H1 (cell line): ENCODE measurements around the gene EYA4. TPM values are rescaled to one million over a fixed set of nuclear protein-coding genes. Genes with fewer than 3 reads are reported as not detected.

Source experiments
- CTCF ChIA-PET: fragments of 300-600 bp; sonication (Branson Sonifier 250); formaldehyde crosslinking; loops from one replicate; lab custom pipeline; 2021; ENCODE audit not compliant: partially characterized antibody; lab: Charles Lee
- POLR2A ChIA-PET: fragments of 300-600 bp; sonication (Branson Sonifier 250); formaldehyde crosslinking; loops from one replicate; lab custom pipeline; 2021; ENCODE audit warnings: inconsistent platforms; ENCODE audit not compliant: partially characterized antibody; lab: Charles Lee
- DNase-seq, 2 experiments: peaks; one replicate each; pipeline versions ENCODE4 v3.0.0 to v3.0.0-alpha.2; 2010 to 2022; ENCODE audit warnings: low spot score in 2 of 2, low read depth in 1 of 2, mixed read lengths in 1 of 2
- FAIRE-seq: peaks from 2 replicates; lab custom pipeline; 2011; peaks lifted over from hg19 to GRCh38; lab: Jason Lieb, UNC
- H2AFZ ChIP-seq: 2 replicates; pipeline ENCODE4 v1.8.1; 2012; ENCODE audit warnings: low read length, inconsistent platforms
- H2AK5ac ChIP-seq: 2 replicates; pipeline ENCODE4 v1.6.1; 2013; ENCODE audit warnings: low read depth, low read length
- H2BK120ac ChIP-seq: replicated peaks from 2 replicates; pipeline ENCODE3; 2013; ENCODE audit warnings: low read depth, low read length, inconsistent platforms
- H2BK12ac ChIP-seq: 2 replicates; pipeline ENCODE4 v1.6.1; 2013; ENCODE audit warnings: low read depth, low read length
- H2BK15ac ChIP-seq: 2 replicates; pipeline ENCODE4 v1.6.1; 2013; ENCODE audit warnings: low read length
- H2BK20ac ChIP-seq: 2 replicates; pipeline ENCODE4 v1.6.1; 2013; ENCODE audit warnings: low read length
- H2BK5ac ChIP-seq: 2 replicates; pipeline ENCODE4 v1.6.1; 2013; ENCODE audit warnings: low read depth, low read length
- H3K14ac ChIP-seq: 2 replicates; pipeline ENCODE4 v1.6.1; 2013; ENCODE audit warnings: inconsistent platforms; ENCODE audit not compliant: insufficient read length
- H3K18ac ChIP-seq: 2 replicates; pipeline ENCODE4 v1.6.1; 2013; ENCODE audit warnings: low read length; ENCODE audit errors: extremely low read depth
- H3K23ac ChIP-seq: 2 replicates; pipeline ENCODE4 v1.6.1; 2013; ENCODE audit warnings: inconsistent platforms; ENCODE audit not compliant: insufficient read length
- H3K23me2 ChIP-seq: 2 replicates; pipeline ENCODE4 v1.6.1; 2013; ENCODE audit warnings: low read depth, low read length
- H3K27ac ChIP-seq: 2 replicates; pipeline ENCODE4 v1.6.1; 2011; ENCODE audit warnings: low read depth, low read length, inconsistent platforms
- H3K27me3 ChIP-seq, 4 experiments: replicated peaks in 1 of 4; 1 replicate in 1 of 4; 2 replicates in 3 of 4; pipeline versions ENCODE4 v1.6.1 to v1.8.1; 2011 to 2013; ENCODE audit warnings: low read length in 3 of 4, mild to moderate bottlenecking in 3 of 4, inconsistent platforms in 2 of 4, mixed read lengths in 2 of 4, moderate library complexity in 1 of 4; ENCODE audit not compliant: control insufficient read depth in 3 of 4, insufficient read depth in 3 of 4; ENCODE audit errors: extremely low read depth in 1 of 4
- H3K36me3 ChIP-seq, 4 experiments: 2 replicates each; pipeline versions ENCODE4 v1.6.1 to v1.8.1; 2011 to 2013; ENCODE audit warnings: mild to moderate bottlenecking in 4 of 4, low read length in 3 of 4, moderate library complexity in 2 of 4, control low read depth in 1 of 4, inconsistent platforms in 1 of 4; ENCODE audit not compliant: insufficient read depth in 4 of 4, control insufficient read depth in 2 of 4
- H3K4ac ChIP-seq: replicated peaks from 2 replicates; pipeline ENCODE3; 2013; ENCODE audit warnings: low read length, low read depth, mixed read lengths, inconsistent platforms; ENCODE audit not compliant: insufficient read length
- H3K4me1 ChIP-seq, 4 experiments: replicated peaks in 1 of 4; 1 replicate in 1 of 4; 2 replicates in 3 of 4; pipeline versions ENCODE4 v1.6.1 to v1.8.1; 2011 to 2013; ENCODE audit warnings: low read length in 3 of 4, inconsistent platforms in 2 of 4, mixed read lengths in 1 of 4; ENCODE audit not compliant: insufficient read depth in 4 of 4, control insufficient read depth in 3 of 4
- H3K4me2 ChIP-seq, 2 experiments: 2 replicates each; pipeline versions ENCODE4 v1.6.1 to v1.8.1; 2011 to 2013; ENCODE audit warnings: low read depth in 2 of 2, low read length in 2 of 2, control low read depth in 1 of 2, inconsistent platforms in 1 of 2, mild to moderate bottlenecking in 1 of 2; ENCODE audit not compliant: insufficient read depth in 1 of 2
- H3K4me3 ChIP-seq, 4 experiments: fragments of 200-600, 300-600 bp in 1 of 4; sonication (generic), shearing (Covaris generic), sonication (Bioruptor Twin) in 1 of 4; 2 replicates each; pipeline versions ENCODE4 v1.5.1 to v1.8.1; 2011 to 2016; ENCODE audit warnings: low read length in 4 of 4, low read depth in 3 of 4, control low read depth in 2 of 4, inconsistent platforms in 2 of 4, mild to moderate bottlenecking in 2 of 4, mixed read lengths in 1 of 4, moderate library complexity in 1 of 4; ENCODE audit not compliant: insufficient read depth in 2 of 4; ENCODE audit errors: extremely low read depth in 1 of 4
- H3K56ac ChIP-seq: replicated peaks from 2 replicates; pipeline ENCODE3; 2013; ENCODE audit warnings: low read depth, mild to moderate bottlenecking, mixed read lengths, low read length, inconsistent platforms; ENCODE audit not compliant: insufficient read length
- H3K79me1 ChIP-seq: 2 replicates; pipeline ENCODE4 v1.6.1; 2013; ENCODE audit warnings: low read depth, low read length, control low read depth
- H3K79me2 ChIP-seq, 2 experiments: 2 replicates each; pipeline versions ENCODE4 v1.6.1 to v1.8.1; 2012 to 2013; ENCODE audit warnings: low read length in 2 of 2, mild to moderate bottlenecking in 2 of 2, inconsistent platforms in 1 of 2; ENCODE audit not compliant: insufficient read depth in 2 of 2, control insufficient read depth in 1 of 2
- H3K9ac ChIP-seq, 4 experiments: replicated peaks in 1 of 4; 1 replicate in 1 of 4; 2 replicates in 3 of 4; pipeline versions ENCODE4 v1.6.1 to v1.8.1; 2011 to 2013; ENCODE audit warnings: low read depth in 3 of 4, low read length in 3 of 4, control low read depth in 2 of 4, mild to moderate bottlenecking in 2 of 4, moderate library complexity in 2 of 4, inconsistent platforms in 1 of 4; ENCODE audit errors: extremely low read depth in 1 of 4
- H3K9me3 ChIP-seq, 2 experiments: 2 replicates each; pipeline versions ENCODE4 v1.6.1 to v1.8.1; 2012 to 2013; ENCODE audit warnings: mild to moderate bottlenecking in 2 of 2, moderate library complexity in 2 of 2, control low read depth in 1 of 2, inconsistent platforms in 1 of 2, low read depth in 1 of 2, low read length in 1 of 2, mixed read lengths in 1 of 2; ENCODE audit not compliant: insufficient read depth in 2 of 2
- H4K20me1 ChIP-seq, 2 experiments: replicated peaks in 1 of 2; 2 replicates each; pipeline versions ENCODE3 to v1.8.1; 2011 to 2013; ENCODE audit warnings: inconsistent platforms in 2 of 2, low read length in 2 of 2, mild to moderate bottlenecking in 1 of 2; ENCODE audit not compliant: insufficient read depth in 2 of 2, control insufficient read depth in 1 of 2
- H4K5ac ChIP-seq: 2 replicates; pipeline ENCODE4 v1.6.1; 2013; ENCODE audit warnings: low read length, low read depth, mixed read lengths, inconsistent platforms; ENCODE audit not compliant: insufficient read length
- H4K8ac ChIP-seq: 2 replicates; pipeline ENCODE4 v1.8.0; 2013; ENCODE audit warnings: mild to moderate bottlenecking, moderate library complexity, low read length, inconsistent platforms; ENCODE audit not compliant: insufficient read depth; ENCODE audit errors: extremely low read depth
- H4K91ac ChIP-seq: replicated peaks from 2 replicates; pipeline ENCODE3; 2013; ENCODE audit warnings: low read length, mixed read lengths, inconsistent platforms; ENCODE audit not compliant: insufficient read length
- KDM1A ChIP-seq: fragments of 200-600, 300-600 bp; sonication (generic); IDR thresholded peaks from 2 replicates; pipeline ENCODE4 v1.7.1; 2016; ENCODE audit warnings: mild to moderate bottlenecking, low read length, borderline replicate concordance
- WGBS, 2 experiments: shearing (Covaris generic) in 1 of 2; methylation state at CpG; one replicate each; pipeline versions ENCODE4 v1.1.6 to v1.1.7; 2013 to 2015; ENCODE audit warnings: low lambda C conversion rate in 2 of 2, mixed read lengths in 2 of 2, inconsistent platforms in 1 of 2, low coverage in 1 of 2, missing lambda C conversion rate in 1 of 2; ENCODE audit not compliant: insufficient replicate concordance in 2 of 2, insufficient coverage in 1 of 2, insufficient read length in 1 of 2; ENCODE audit errors: extremely low coverage in 1 of 2, missing lambda C conversion rate in 1 of 2; 5-methylcytosine and 5-hydroxymethylcytosine counted together
- polyA plus RNA-seq, 7 experiments: library from polyadenylated mRNA; depleted of rRNA in 3 of 7; stranded (reverse) in 5 of 7; unstranded in 2 of 7; fragments of >200 nt in 5 of 7; fragments of 200-250 nt in 2 of 7; gene quantifications; 1 replicate in 5 of 7; 2 replicates in 1 of 7; 4 replicates in 1 of 7; pipeline versions ENCODE4 v1.2.1 to v1.2.3, GENCODE V29; 2011 to 2013; ENCODE audit warnings: missing spikeins in 2 of 7, mixed read lengths in 2 of 7
- total RNA-seq: library from RNA; stranded (reverse); fragmentation: NEBNext Ultra II Directional; extraction: Animal tissue kit (Norgen Biotek cat#: 25700); gene quantifications from 2 replicates; pipeline ENCODE4 v1.2.1, GENCODE V29; 2021

Gene EYA4
- total and polyA plus RNA-seq, 2 of the 8 experiments (the other 6 are each of a cell fraction or from before 2014, with no cell fraction given), result 0.06 to 0.17 TPM

DNA sequence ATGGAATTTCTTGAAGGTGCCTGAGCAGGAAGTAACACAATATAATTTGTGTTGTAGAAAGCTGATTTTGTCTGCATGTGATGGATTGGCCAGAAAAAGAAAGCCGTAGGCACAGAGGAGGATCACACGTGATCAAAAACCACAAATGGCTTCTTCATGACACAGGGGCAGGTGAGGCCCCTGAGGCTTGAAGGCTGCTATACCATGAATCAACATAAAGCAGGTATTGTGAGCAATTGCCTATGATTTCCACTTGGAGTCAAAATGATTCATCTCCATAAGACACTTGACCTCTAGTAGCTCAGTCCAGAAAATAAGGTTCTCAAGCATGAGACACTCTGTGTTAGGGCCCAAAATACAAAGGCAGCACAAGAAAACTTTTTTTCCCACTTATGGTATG lies 42.4 kb upstream of the EYA4 start:
- Histone ChIP-seq H3K36me3 (no peaks in the 10 kb centered on the region), H3K9me3 (no peaks in the 10 kb centered on the region)
- no peak for TF ChIP-seq KDM1A
- TF ChIP-seq, all 59 proteins: peak for 0
- Histone ChIP-seq H3K79me2 (no peaks in the 10 kb centered on the region), H3K4me1 (no peaks in the 10 kb centered on the region), H2BK120ac (no peak overlapping the region), H3K56ac (no peak overlapping the region), H3K23me2 (no peaks in the 10 kb centered on the region), H2BK12ac (no peak overlapping the region), H4K91ac (no peak overlapping the region), H2AFZ (no peak overlapping the region), H2BK5ac (no peak overlapping the region), H4K5ac (no peak overlapping the region), H3K4me2 (no peak overlapping the region), H4K20me1 (no peaks in the 10 kb centered on the region), H3K4ac (no peak overlapping the region), H3K79me1 (no peaks in the 10 kb centered on the region), H3K18ac (no peak overlapping the region), H3K14ac (no peak overlapping the region), H3K4me3 (no peak overlapping the region), H3K9ac (no peak overlapping the region), H2AK5ac (no peak overlapping the region), H4K8ac (no peak overlapping the region), H2BK20ac (no peak overlapping the region), H3K23ac (no peak overlapping the region), H3K27ac (no peak overlapping the region), H3K27me3 (peaks cover 0 to 1% (median 0%) of the 10 kb centered on the region in 4 experiments; a peak in 1 of 7 replicates), H2BK15ac (no peak overlapping the region)
- ChIA-PET CTCF (interaction anchor here (1.1 kb wide), 1 partner anchor 354 kb away, joined by 5 read pairs; no protein-coding TSS in a partner anchor), POLR2A (no interaction called here)
- DNase-seq (no peak), FAIRE-seq (no peak)
- WGBS, 2 experiments, result 89% methylated on average over 2 of the region's 2 CpGs; no CpG with 5 or more reads in 1 of the 2 experiments
